ENCODE data around the gene KCTD13.
"Not testable (repeated sequence)": the region's sequence is repeated elsewhere in the genome, so short reads cannot be mapped to it uniquely, and the experiment has no call there.

The KCTD13 gene

DNA sequence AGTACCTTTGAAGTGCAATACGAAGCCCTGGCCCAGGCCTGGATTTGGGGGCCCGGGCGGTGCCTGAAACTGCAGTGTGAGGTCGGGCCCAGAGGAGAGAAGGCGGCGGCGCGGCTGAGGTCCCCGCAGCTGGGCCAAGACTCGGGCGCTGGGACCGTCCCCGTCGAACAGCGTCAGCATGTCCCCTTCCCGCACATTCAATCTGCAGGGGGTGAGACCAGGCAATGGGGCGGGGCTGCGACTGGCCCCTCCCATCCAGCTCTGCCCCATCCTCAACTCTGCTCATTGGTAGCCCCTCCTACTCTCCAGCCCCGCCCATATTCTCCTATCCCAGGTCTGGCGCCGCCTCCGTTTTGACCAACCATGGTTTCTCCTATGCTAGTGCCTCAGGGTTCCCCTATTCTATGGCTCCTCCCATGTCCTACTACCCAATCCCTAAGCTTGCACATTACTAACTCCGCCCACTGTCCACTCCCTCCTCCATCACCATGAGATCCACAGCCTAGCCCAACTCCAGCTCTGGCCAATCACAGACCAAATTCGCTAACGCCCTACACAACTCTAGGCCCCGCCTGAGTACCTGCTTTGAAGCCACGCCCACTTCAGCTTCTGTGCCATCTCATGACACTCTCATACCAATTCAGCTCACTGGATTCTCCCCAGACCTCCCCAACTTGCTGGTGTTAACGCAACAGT is 48.6 kb downstream of the KCTD13 start:
- no peak for DNase-seq (ENCODE audit: low read depth, low spot score)

DNA sequence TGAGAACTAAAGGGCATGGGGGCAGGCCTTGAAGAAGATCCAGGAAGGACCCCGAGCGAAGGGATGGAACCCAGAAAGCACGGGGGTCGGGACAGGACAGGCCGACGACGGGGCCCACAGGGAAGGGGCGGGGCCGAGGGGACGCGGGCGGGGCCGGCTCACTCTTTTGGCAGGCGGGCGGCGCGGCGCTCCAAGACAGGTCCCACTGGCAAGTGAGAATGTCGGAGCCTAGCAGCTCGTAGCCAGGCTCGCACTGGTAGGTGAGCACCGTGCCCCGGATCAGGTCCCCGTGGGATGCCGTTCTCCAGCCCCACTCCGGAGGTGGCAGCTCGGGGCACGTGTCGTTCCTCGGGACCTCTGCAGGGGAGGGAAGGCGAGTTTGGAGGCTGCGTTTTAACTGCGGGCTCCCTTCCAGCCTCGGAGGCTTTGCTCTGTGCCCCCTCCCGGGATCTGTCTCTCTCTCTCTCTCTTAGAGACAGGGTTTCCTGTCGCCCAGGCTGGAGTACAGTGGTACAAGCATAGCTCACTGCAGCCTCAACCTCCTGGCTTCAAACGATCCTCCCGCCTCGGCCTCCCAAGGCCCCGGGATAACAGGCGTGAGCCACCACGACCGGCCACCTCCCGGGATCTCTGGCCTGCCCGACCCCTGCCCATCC is 49.3 kb downstream of the KCTD13 start:
- DNase-seq (ENCODE audit: low read depth, low spot score) = no peak

DNA sequence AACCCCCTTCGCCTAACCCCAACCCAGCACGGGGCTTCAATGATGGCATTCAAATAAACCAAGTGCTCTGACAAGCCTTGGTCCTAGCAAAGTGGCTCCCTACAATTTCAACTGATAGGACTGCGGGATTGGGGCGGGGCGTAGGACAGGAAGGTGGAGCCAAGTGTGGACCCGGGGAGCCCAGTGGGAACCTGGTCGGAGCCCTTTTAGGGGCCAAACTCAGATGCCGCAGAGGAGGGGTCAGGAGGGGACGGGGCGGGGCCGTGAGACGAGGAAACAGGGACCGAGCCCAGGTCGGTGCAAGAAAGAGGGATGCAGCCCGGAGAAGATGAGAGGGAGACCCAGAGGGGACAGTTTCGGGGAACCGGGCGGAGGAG is 49.8 kb downstream of the KCTD13 start:
- DNase-seq (ENCODE audit: low read depth, low spot score) = no peak

DNA sequence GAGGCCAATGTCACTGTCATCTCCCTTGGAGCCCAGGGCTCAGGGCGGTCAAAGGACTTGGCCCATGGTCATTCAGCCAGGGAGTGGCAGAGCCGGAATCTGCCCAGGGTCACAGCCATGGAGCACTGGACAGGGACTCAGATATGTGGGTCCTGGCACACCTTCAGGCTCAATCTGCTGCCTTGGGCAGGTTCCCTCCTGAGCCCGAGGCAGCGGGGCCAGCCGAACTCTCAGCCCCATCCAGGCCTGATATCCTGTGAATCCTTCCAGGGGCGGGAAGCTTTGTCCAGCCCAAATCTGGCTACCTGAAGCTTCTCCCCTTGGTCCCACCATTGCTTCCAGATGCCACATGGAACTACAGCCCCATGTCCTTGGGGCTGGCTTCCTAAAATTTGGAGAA is 50.8 kb downstream of the KCTD13 start:
- DNase-seq (ENCODE audit: low read depth, low spot score) = no peak

GRCh38 chr16:29873319-29873718 is 52.7 kb downstream of the KCTD13 start:
- no peak for DNase-seq (ENCODE audit: low read depth, low spot score)

DNA sequence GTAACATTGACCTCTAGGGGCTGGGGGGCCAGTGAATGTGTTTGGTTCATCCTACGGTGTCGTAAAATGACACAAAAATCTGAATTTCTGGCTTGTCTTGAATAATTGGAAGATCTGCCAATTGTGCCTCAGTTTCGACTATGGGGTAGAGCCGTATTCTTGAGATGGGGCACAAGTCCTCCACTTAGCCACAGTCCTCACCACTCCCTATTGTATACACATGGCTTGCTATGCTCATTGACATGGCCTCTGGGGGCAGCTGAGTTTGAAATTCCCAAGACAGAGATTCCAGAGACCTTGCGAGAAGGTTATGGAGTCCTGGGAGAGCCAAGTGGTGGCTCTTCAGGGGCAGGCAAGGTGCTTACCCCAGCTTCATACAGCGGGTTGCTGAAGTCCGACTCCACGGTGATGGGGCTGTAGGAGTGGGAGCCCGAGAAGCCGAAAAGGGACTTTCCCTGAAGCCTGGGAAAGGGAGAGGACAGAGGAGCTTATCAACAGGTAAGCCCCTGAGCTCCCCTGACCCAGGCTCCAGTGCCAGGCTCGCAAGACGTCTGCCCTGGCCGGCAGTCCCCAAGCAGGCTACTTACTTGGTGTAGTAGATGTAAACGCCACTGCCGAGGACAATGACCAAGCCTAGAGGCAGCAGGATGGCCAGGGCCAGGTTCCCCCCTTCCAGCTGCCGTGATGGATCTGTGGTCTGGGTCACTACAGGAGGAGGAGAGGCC is 54.0 kb downstream of the KCTD13 start:
- no peak for DNase-seq (ENCODE audit: low read depth, low spot score)

DNA sequence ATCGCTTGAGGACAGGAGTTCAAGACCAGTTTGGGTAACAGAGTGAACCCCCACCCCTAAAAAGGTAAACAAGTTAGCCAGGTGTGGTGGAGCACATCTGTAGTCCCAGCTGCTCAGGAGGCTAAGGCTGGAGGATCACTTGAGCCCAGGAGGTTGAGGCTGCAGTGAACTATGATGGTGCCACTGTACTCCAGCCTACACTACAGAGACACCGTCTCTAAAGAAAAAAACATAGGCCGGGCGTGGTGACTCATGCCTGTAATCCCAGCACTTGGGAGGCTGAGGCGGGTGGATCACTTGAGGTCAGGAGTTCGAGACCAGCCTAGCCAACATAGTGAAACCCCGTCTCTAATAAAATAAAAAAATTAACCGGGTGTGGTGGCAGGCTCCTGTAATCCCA is 57.0 kb downstream of the KCTD13 start:
- not testable (repeated sequence) for DNase-seq (ENCODE audit: low read depth, low spot score)

- no peak for DNase-seq (ENCODE audit: low read depth, low spot score)
These were observed 57.5 kb downstream of the KCTD13 start for GRCh38 chr16:29868396-29869009.

GRCh38 chr16:29864205-29864604 is 61.8 kb downstream of the KCTD13 start:
- no peak for DNase-seq (ENCODE audit: low read depth, low spot score)

- DNase-seq (ENCODE audit: low read depth, low spot score) = no peak
These were observed 62.4 kb downstream of the KCTD13 start for GRCh38 chr16:29863669-29863984.

DNA sequence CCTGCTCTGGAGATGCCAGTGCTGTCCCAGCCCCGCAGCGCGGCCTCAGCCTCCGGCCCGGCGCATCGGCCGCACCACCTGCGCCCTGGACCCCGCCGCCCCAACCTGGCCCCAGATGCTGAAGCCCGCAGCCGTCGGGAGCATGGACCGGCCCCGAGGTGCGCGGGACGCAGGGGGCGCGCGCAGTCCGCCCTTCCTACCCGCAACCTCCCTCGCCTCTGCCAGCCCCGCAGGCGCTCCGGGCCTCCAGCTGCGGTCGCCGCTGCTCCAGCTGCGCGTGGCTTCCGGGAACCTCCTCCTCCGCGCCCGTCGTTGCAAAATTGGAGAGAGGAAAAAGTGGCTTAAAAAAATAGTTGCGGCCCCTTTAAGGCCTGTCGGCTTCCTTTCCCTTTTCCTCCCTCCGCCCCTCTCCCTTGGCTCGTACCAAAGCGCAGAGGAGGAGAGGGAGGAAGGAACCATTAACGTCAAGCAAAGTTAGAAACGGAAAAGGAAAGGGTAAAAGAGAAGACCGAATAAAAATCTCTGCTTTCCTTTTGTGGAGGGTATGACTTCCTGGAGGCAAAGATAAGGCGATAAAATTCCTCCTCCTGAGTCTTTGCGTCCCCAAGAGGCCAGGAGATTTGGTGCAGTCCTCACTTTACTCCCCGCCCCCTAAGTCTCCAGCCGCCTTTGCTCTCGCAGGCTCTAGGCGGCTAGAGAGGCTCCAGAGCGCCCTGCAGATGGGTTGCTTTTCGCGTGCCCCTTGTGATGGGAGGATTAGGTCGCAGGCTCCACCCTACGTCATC is 63.0 kb downstream of the KCTD13 start, which contains the start of gene CDIPT:
CDIPT (minus strand) TSS at position 343 of the 785 bp plus-strand sequence. CDS start 369 bp downstream, outside the sequence.
- peak; percentile 79 for DNase-seq (ENCODE audit: low read depth, low spot score)

DNA sequence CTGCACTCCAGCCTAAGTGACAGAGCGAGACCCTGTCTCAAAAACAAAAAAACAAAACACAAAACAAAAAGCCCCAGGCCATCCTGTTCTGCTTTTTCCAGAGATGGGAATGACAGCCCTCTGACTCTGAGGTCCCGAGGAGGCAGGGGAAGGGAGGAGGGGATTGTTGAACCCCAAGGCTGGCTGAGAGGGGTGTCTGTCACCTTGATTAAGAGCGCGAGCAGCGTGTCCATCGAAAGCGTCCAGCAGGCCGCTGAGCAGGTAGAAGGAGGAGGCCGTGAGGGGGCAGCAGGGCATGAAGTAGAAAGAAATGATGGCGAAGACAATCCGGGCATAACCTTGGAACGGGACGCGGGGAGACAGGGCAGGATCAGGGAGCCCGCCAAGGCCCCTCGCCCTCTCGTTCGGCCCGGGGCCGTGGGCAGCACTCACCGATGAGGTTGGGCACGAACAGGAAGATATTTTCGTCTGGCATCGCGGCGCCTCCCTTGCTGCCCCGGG is 63.6 kb downstream of the KCTD13 start:
- no peak for DNase-seq (ENCODE audit: low read depth, low spot score)

GRCh38 chr16:29860218-29860617 is 65.8 kb downstream of the KCTD13 start:
- DNase-seq (ENCODE audit: low read depth, low spot score) = no peak

DNA sequence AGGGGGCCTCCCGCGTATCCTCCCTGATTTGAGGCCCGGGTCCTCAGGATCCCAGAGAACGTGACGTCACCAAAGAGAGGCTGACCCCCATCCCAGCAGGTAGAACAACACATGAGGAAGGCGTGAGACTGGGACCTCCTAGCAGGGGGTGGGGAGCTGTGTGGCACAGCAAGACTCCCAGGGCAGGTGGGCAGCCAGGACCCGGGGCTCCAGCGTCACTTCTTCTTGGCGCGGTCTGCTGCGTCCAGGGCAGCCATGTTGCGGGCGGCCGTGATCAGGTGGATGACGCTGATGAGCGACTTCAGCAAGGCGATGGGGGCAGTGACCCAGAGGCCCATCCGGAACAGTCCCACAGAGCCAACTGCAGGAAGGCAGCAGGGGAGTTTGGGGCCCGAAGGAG is 67.1 kb downstream of the KCTD13 start:
- DNase-seq (ENCODE audit: low read depth, low spot score) = no peak

DNA sequence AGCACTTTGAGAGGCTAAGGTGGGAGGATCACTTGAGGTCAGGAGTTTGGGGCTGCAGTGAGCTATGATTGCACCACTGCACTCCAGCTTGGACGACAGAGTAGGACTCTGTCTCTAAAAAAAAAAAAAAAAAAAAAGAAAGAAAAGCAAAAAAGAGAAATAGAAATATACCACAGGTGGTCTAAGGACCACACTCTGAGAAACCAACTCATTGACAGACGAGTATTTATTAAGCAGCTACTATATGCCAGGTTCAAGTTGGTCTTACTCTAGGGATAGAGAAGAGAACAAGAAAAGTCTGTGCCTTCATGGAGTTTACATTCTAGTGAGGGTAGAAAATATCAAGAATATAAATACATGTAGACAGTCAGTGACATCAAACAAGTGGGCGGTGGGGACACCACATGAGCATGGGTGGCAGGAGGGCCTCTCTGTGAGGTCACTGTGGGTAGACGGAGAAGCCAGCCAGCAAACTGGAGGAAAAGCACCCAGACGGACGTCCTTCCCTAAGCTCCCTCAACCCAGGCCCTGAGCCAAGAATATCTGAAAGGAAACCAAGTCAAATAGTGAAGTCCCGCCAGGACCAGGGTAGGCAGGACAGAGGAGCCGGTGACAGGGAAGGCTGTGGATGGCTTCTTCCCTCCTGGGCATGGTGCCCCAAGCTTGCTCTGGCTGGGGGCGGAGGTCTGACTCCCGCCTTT is 67.7 kb downstream of the KCTD13 start:
- no peak for DNase-seq (ENCODE audit: low read depth, low spot score)

DNA sequence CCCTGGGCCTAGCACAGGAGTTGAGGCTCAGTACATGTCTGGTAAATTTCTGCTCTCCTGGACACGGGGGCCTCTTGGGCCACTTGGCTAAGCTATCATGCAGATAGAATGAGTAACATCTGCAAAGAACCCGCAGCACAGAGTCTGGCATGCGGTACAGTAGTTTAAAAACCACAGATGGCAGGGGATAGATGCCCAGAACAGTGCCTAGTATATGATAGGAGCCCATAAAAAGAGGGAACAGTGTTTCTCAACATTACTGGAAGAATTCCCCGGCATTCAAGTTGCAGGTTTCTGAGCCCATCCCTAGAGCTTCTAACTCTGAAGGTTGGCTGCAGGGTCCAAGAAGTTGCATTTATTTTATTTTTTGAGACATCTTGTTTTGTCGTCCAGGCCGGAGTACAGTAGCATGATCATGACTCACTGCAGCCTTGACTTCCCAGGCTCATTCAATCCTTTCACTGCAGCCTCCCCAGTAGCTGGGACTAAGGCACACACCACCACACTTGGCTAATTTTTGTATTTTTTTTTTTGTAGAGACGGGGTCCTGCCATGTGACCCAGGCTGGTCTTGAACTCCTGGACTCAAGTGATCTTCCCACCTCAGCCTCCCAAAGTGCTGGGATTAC is 68.8 kb downstream of the KCTD13 start:
- no peak for DNase-seq (ENCODE audit: low read depth, low spot score)

Data from activated naive CD8-positive, alpha-beta T cell treated with anti-CD3 and anti-CD28 coated beads, Interleukin-2, amount 50 U/mL, for 16 hours (primary cell).